Globus pallidus (tissue), 1 donor: ENCODE results near the gene METTL15.
A peak's percentile ranks its signal among the peaks of the same experiment; 100 is the strongest.
"Not testable (repeated sequence)": the region's sequence is repeated elsewhere in the genome, so short reads cannot be mapped to it uniquely, and the experiment has no call there.

ENCODE experiments used
- DNase-seq: peaks from one replicate; pipeline ENCODE4 v3.0.0-alpha.2; 2015; ENCODE audit warnings: low spot score

Gene METTL15, protein sequence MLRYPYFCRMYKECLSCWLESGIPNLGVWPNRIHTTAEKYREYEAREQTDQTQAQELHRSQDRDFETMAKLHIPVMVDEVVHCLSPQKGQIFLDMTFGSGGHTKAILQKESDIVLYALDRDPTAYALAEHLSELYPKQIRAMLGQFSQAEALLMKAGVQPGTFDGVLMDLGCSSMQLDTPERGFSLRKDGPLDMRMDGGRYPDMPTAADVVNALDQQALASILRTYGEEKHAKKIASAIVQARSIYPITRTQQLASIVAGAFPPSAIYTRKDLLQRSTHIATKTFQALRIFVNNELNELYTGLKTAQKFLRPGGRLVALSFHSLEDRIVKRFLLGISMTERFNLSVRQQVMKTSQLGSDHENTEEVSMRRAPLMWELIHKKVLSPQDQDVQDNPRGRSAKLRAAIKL

GRCh38 chr11:28107750-28108618 lies at the start of gene METTL15, which contains the start of gene KIF18A:
Gene METTL15, plus strand, starts transcription at chr11:28108388. Its CDS starts 4,947 bp downstream, at chr11:28113335.
Gene KIF18A, minus strand, starts transcription at chr11:28108156. Its CDS starts 10,209 bp downstream, at chr11:28097947.
- DNase-seq: peak; percentile 98

GRCh38 chr11:28071305-28071704 lies 36.9 kb upstream of the METTL15 start:
- DNase-seq: no peak

DNA sequence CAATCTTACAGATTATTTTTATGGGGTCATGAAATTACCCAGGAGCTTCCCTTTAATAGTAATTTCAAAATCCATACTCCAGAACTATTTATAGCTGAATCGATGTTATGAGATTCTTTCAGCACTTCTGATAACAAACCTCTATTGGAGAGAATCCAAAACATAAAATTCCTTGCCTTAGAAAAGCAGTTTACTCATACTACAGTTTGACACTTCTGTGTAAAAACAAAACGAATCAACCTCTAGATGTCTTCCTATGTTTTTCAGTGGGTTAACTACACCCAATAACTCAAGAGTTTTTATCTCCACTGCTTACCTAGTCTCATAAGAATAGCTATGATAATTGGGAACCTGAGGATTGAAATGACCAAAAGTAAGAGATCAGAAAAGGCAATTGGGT lies 35.9 kb upstream of the METTL15 start:
- no peak for DNase-seq

DNA sequence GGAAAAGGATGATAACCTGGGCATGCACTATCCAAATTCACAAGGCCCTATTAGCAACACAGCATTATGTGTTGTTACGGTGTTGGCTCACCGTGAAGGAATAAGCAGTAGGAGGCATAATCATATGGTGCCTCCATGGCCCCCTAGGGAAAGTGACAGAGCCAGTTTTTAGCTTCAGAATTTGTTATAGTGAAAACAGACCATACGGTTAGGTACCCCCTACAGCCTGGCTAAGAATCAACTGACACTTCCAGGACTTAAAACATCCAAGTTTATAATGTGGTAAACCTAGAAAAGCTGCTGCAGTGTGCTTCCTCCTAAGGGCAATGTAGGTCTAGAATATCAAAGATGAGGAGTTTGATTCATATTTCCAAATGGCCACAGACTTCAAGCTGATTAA lies 30.7 kb upstream of the METTL15 start:
- no peak for DNase-seq

DNA sequence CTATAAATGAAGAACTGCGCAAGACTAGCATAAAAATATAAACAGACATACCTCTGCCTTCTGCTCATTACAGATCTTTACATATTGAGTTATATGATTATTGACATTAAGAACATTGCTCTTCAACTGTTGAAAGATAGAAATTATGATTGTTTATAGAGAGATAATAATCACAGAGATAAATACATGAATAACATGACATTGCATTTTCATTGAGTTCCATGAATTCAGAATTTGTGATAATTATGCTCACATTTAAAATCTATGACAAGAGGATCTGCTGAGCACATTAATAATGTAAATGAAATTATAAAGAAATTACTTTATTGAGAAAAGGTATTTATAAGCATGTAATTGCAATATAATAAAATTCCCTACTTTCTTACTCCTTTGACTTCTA lies 25.1 kb upstream of the METTL15 start:
- no peak for DNase-seq

GRCh38 chr11:28086569-28086968 lies 21.6 kb upstream of the METTL15 start:
- no peak for DNase-seq

GRCh38 chr11:28087192-28087591 lies 21.0 kb upstream of the METTL15 start:
- DNase-seq: not testable (repeated sequence)

GRCh38 chr11:28087693-28088092 lies 20.5 kb upstream of the METTL15 start:
- DNase-seq: not testable (repeated sequence)

GRCh38 chr11:28089378-28089777 lies 18.8 kb upstream of the METTL15 start:
- DNase-seq: no peak

DNA sequence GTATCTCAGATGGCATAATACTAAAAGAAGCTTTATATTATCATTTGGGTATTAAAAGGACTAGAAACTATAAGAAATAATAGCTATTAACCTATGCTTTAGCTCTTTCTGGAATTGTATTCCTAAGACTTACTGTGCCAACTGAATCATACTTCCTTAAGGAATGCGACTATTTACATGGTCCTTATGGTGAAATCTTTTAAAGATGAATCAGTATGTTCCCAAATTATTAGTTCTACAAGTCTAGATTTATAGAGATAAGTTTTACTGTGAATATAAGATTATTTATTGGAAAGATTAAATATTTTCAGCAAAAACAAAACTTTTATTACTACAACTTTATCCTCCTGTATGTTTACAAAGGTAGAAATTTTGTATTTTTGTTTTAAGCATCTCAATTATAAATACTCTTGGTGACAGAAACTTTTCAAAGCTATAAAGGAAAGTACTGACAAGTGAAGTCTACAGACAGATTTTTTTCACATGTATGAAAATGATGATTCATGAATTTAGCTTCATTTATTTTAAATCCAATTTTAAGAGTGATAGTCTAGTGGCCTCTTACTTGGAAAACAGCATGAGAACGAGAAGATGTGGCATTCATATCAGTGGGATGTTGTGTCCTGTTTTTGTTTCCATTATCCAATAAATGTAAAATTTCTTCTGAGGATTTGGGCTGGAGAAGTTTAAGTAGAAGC lies 18.0 kb upstream of the METTL15 start:
- DNase-seq: no peak

- DNase-seq: no peak
Observed at GRCh38 chr11:28092786-28093185, 15.4 kb upstream of the METTL15 start.

- no peak for DNase-seq
Observed at GRCh38 chr11:28098257-28098656, 9.9 kb upstream of the METTL15 start.

GRCh38 chr11:28099715-28100114 lies 8.5 kb upstream of the METTL15 start:
- no peak for DNase-seq

- DNase-seq: no peak
Observed at GRCh38 chr11:28100665-28101064, 7.5 kb upstream of the METTL15 start.

- not testable (repeated sequence) for DNase-seq
Observed at GRCh38 chr11:28102300-28102699, 5.9 kb upstream of the METTL15 start.

- no peak for DNase-seq
Observed at GRCh38 chr11:28104425-28104824, 3.8 kb upstream of the METTL15 start.

DNA sequence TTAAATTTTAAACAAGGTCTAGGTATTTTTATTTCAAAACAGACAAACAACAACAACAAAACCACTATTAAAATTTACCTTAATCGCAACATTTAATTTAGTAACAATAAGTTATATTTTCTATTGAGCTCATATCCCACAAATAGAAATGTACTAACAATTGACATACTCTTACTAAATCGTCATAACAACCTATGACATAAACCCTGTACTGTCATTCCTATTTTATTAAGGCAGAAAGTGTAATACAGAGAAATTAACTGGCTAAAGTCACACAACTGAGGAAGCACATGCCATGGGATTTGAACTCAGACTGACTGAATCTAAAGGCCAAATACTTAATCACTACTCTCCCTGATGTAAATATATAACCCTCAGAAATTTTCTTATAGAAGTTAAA lies 3.2 kb upstream of the METTL15 start:
- DNase-seq: no peak

- DNase-seq: no peak
Observed at GRCh38 chr11:28105869-28106268, 2.3 kb upstream of the METTL15 start.

- DNase-seq: no peak
Observed at GRCh38 chr11:28106353-28107043, 1.7 kb upstream of the METTL15 start.

- DNase-seq: no peak
Observed at GRCh38 chr11:28107191-28107749, 918 bp upstream of the METTL15 start.

DNA sequence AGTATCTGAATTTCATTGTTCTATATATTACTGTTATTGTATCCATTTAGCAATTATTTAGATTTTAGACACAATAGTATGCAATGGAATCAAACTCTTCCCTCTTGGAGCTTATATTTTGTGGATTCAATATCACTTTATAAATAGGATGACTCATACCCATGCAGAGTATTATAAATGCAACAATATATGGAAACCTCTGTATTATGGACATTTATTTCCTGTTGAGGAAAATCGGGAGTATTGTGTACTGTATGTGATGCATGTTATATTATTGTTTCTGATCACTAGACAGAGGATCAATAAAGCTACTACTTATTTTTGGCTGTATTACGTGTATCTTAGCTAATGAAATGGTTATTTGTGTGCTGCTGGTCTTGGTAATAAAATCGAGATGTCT lies 770 bp downstream of the METTL15 start:
- DNase-seq: no peak
